ENCODE data around the gene IL27RA.
A peak's percentile ranks its signal among the peaks of the same experiment; 100 is the strongest.

Gene IL27RA

DNA sequence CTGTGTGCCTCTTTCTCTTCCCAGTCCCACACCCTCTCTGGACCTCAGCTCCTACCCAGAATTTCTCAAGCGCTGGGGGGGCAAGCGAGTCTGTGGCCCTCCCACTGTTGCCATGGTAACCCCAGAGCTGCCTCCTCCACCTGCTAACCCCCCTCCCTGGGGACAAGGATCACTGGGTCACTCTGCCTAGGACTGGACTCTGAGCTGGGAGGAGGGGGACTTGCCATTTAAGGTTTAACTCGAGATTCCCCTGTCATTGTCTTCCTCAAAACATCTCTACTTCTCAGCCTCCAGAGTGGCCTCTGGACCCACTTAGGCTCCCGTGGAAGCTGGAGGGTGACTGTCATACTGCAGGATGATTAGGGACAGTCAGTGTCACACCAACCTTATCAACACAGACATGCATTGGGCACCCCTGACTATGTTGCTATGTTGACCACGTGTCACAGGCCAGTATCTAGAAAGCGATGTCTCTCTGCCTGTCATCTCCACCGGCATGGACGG, 28.1 kb downstream of the IL27RA start:
- DNase-seq (ENCODE audit: low spot score), result no peak

DNA sequence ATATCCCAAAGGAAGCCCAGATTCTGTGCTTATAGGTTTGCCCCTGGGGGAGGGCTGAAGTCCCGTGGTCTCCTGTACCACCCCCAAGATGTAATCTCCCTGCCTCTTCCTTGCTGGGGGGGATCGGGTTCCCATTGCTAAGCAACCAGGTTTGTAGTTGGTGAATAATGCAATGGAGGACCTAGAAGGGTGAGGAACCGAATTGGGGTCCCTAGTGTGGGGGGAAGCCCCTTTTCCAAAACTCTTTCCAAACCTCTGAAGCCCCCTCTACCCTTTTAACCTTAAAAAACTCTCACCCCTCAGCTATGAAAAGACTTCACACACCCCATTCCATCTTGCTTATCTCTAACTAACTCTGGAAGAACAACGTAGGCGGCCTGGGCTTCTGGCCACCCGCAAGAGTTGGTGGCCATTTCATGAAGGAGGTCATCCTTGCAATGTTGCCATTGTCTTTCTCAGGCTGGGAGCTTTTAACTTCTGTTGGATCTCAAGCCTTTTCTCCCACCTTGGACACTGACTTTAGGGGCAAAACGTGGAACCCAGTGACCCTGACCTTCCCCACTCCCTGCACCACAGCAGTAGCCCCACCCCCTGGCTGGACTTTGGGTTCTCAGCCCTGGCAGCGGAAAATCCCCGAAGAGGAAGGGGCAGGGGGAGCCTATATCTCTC, 29.7 kb downstream of the IL27RA start:
- DNase-seq (ENCODE audit: low spot score), result no peak

DNA sequence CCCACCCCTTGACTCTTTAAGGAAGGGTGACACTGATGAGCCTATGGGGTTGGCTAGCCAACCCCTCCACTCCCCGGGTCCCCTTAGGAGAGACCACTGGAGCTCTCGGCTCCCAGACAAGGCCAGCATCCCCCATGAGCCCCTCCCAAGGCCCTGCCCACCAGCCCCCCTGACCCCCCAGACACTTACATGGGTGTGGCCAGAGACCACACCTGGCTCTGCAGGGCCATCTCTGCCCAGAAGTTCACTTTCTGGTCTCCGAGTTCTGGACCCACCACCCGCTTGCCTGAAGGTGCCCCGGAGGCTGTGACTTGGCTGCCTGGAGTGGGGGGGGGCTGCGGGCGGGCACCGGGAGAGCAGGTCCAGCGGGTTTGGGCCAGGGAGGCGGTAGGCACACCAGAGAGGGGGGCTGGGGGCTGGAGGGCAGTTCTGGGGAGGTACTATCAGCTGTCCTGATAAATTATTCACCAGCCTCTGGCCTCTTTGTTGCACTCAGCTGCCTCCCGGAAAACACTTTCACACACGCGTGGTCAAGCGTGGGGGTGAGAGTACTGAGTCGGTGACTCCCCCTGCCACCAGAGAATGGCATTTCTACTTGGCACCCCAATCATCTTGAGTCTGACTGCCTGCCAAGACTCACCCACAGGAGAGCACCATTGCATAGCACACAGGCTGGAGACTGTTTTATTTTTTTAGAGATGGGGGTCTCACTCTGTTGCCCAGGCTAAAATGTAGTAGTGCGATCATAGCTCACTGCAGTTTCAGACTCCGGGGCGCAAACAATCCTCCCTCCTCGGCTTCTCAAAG, 30.4 kb downstream of the IL27RA start, which contains the start of gene PALM3:
Gene PALM3 (minus strand): TSS at position 326 of the 807 bp plus-strand sequence. CDS start 96 bp downstream, at position 230.
- peak; percentile 10 for DNase-seq (ENCODE audit: low spot score)

DNA sequence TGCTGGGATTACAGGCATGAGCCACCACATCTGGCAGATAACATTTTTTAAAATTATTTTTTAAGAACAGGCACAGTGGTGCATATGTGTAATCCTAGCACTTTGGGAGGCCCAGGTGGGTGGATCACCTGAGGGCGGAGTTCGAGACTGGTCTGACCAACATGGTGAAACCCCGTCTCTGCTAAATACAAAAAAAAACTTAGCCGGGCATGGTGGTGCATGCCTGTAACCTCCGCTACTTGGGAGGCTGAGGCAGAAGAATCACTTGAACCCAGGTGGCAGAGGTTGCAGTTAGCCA, 30.9 kb downstream of the IL27RA start:
- DNase-seq (ENCODE audit: low spot score), result no peak

DNA sequence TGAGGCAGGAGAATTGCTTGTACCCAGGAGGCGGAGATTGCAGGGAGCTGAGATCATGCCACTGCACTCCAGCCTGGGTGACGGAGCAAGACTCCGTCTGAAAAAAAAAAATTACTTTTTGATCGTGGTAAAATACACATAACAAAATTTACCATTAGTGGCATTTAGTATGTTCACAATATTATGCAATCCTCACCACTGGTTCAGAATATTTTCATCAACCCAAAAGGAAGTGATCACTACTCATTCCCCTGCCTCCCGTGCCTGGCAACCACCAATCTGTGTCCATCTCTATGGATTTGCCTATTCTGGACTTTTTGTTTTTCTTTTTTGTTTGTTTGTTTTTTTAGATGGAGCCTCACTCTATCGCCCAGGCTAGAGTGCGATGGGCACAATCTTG, 31.5 kb downstream of the IL27RA start:
- DNase-seq (ENCODE audit: low spot score), result no peak

DNA sequence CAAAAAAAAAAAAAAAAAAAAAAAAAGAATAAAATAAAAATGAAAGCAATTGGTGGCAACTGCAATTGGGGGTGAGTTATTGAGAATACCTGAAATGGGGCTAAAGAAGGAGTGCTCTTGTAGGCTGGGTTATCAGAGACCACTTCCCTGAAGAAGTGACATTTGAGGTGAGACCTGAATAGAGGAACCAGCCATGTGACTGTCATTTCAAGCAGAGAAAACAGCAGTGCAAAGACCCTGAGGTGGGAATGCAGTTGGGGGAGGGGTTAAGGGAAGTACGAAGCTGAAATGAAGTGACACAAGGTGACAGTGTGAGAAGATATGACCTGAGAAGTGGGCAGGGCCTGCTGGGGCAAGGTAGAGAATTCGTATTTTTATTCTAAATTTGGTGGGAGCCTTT, 34.6 kb downstream of the IL27RA start:
- DNase-seq (ENCODE audit: low spot score), result no peak

DNA sequence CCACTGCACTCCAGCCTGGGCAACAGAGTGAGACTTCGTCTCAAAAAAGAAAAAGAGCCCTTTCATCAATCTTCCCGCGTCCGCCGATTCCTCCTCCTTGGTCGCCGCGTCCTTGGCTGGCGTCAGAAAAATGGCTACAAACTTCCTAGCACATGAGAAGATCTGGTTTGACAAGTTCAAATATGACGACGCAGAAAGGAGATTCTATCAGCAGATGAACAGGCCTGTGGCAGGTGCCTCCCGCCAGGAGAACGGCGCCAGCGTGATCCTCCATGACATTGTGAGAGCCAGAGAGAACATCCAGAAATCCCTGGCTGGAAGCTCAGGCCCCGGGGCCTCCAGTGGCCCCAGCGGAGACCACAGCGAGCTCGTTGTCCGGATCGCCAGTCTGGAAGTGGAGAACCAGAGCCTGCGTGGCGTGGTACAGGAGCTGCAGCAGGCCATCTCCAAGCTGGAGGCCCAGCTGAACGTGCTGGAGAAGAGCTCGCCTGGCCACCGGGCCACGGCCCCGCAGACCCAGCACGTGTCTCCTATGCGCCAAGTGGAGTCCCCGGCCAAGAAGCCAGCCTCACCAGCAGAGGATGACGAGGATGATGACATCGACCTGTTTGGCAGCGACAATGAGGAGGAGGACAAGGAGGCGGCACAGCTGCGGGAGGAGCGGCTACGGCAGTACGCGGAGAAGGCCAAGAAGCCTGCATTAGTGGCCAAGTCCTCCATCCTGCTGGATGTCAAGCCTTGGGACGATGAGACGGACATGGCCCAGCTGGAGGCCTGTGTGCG, 38.9 kb downstream of the IL27RA start:
- DNase-seq (ENCODE audit: low spot score), result no peak

DNA sequence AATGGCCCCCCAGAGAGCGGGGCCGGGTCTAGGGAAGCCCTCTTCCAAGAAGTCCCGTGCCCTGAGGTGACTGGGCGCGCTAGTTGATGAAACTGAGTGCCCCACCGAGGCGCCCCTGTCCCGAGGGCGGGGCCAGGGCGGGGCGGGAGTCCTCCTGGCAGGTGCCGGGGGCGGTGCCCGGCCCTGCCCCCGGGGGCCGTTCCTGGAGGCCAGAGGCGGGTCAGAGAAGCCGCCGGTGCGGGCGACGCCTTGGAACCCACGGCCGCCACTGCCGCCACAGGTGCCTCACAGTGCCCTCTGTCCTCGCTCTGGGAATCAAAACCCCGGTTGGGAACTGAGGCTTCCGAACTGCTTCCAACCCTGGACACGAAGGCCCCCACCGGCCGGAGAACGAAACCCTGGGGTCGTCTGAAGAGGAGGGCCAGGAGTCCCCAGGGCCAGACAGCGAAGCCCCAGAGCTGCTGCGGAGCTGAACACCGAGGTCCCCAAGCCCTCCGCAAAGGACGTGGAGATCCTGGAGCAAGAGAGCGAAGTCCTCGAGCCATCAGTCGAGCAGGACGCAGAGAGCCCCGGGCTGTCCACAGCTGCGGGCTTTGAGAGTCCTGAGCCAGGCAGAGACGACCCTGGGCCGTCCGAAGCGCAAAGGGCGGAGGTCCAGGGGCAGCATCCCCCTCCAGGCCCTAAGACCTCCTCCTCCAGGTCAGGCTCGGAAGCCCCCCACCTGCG, 41.1 kb downstream of the IL27RA start, which contains the start of gene MISP3:
Gene MISP3 (plus strand): TSS at position 252 of the 726 bp plus-strand sequence. CDS start 524 bp downstream, outside the sequence.
- DNase-seq (ENCODE audit: low spot score), result peak; percentile 33

DNA sequence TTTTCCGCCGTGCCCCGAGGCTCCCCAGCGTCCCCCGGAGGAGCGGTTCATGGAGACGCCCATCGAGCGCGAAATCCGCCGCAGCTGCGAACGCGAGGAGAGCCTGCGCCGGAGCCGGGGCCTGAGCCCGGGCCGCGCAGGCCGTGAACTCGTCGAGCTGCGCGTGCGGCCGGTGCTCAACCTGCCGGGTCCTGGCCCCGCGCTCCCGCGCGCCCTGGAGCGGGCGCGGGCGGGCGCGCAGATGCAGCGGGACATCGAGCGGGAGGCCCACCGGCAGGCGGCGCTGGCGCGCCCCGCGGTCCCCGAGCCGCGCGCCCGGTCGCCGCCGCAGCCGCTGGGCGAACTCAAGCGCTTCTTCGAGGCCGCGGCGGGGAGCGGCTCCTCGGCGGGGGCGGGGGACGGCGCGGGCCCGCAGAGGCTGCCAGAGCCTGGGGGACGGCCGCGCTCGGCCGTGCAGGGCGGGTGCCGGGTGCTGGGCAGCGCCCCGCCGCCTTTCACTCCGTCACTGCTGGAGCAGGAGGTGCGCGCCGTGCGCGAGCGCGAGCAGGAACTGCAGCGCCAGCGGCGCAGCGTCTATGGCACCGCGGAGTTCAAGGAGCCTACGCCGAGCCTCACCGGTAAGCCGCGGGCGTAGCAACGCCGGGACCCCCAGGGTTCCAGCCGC, 41.8 kb downstream of the IL27RA start:
- DNase-seq (ENCODE audit: low spot score), result peak; percentile 90

DNA sequence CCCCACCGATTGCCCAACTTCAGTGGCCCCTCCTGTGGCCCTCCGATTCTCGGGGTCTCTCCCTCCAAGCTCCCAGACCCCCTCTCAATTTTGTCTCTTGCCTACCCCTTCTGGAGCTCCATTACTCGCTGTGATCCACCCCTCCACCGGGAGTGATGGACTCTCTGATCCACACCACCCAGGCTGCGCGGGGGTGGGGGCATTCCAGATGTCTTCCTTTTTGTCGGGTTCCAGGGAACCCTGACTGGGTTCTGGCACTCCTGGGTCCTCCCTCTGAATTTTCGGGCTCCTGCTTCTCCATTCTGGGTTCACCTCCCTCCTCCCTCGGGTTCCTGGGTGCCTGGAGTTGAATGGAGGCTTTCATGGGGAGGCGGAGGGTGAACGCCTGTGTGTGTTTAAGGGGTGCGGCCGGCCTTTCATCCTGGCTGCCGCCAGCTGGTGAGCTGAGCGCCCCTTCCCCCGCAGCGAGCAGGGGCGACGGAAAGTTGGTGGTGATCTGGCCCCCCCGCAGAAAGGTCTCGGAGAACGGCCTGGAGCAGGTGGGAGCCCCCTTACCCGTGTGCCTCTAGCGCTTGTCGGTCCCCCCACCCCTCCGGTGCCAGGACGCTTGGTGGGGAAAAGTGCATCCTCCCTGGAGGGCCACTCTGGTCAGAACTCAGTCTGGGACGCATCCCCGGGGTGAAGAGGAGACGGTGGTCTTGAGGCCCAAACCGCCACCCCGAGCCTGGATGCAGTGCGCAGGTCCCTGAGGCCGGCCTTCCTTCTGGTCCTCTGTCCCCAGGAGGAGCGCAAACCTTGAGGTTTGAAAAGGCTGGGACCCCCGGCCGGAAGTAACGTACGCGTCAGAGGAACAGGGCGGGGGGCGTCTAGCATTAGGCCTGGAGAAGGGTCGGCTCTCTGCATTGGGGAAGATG, 42.6 kb downstream of the IL27RA start:
- DNase-seq (ENCODE audit: low spot score), result peak; percentile 53

DNA sequence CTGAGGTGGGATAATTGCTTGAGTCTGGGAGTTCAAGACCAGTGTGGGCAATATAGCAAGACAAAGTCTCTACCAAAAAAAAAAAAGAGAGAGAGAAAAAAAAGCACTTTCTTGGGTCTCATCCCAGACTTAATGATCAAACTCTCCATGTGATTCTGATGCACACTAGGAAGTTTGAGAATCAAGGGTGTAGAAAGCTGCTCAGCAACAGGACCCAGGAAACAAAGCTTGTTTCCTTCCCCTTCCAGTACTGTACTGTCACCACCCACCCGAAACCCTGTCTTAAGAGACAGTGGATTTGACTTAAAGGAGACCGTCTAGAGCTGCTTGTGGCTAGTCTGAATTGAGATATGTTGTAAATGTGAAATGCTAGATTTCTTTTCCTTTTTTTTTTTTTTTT, 46.8 kb downstream of the IL27RA start:
- peak; percentile 21 for DNase-seq (ENCODE audit: low spot score)

DNA sequence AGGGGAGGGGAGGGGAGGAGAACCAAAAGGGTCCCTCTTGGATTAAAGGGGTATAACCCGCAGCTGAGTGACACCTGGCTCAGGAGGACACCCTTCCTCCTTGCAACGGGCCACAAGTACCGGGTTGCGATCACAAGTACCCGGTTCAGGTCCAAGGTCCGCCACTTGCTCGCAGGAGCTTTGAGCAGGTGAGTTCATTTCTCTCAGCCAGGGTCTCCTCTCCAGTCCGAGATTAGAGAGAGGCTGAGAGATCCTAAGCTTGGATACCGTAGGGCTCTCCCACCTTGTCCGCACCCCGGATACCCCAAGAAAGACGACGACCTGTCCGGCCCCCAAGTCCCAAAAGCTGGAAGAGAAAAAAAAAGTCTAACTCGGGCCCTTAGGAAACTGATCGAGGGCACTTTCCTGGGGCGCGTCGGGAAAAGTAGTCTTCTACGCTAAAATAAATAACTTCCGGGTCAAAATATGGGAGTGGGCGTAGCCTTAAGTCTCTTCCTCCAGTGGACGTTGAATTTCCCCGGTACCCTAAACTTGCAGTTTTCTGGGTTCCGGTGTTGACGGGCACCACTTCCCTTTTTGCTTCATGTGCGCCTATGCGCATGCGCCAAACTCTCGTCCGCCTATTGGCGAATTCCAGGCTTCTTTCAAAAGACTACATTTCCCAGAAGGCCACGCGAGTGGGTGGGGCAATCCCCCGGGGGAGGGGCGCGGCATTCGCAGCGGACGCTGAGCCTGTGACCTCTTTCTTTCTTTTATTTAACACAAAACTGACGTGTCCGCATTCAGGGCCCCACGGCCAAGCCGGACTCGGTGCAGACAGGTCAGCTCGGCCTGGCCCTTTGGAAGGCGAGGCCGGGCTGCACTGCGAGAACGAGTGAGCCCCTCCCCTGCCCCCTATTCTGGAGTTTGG, 49.6 kb downstream of the IL27RA start:
- DNase-seq (ENCODE audit: low spot score), result peak; percentile 99

DNA sequence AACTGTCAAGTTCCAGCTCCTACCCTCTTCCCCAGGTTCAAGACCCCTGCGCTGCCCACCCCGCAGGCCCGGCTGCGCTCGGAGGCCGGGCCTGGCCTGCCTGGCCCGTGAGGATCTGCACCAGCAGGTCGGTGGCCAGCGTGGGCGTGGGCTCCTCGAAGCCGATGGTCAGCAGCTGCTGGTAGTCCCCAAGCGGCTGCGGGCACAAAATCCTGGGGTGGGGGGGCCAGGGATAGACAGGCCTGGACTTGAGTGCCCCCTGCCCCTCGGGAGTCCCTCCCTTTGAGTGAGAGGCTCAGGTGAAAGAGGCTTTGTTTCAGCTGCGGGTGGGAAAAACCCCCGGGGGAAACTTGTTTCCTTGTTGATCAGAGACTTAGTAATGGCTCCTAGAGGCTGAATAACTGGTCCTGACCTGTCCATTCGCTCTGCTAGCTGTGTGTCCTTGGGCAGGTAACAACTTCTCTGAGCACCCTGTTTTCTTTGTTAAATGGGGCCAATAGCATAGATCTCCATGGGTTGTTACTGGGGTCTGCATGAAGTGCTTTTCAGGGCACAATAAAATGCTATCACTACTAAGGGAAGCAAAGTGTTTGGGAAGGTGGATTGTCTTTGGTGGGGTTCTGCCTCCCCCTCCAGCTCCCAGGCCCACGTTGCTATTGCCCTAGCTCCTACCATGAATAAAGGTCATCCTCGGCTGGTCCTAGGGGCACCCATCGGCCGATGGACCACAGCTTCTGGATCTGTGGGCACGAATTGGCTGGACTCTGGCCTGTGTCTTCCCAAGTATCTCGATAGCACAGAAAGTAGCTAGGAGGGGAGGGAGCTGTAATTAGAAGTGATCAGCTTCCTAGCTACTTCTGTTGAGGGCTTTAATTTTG, 50.5 kb downstream of the IL27RA start:
- peak; percentile 59 for DNase-seq (ENCODE audit: low spot score)

DNA sequence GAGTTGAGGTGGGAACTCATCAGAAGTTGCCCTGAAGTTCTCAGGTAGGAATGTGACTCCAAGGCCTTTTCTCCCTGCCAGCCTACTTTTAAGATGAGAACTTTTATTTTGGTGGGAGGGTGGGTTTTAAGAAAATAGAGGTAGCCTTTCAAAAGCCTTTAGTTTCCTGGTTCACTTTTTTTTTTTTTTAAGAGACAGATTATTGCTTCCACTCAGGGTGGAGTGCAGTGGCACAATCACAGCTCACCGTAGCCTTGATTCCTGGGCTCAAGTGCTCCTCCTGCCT, 51.1 kb downstream of the IL27RA start:
- no peak for DNase-seq (ENCODE audit: low spot score)

DNA sequence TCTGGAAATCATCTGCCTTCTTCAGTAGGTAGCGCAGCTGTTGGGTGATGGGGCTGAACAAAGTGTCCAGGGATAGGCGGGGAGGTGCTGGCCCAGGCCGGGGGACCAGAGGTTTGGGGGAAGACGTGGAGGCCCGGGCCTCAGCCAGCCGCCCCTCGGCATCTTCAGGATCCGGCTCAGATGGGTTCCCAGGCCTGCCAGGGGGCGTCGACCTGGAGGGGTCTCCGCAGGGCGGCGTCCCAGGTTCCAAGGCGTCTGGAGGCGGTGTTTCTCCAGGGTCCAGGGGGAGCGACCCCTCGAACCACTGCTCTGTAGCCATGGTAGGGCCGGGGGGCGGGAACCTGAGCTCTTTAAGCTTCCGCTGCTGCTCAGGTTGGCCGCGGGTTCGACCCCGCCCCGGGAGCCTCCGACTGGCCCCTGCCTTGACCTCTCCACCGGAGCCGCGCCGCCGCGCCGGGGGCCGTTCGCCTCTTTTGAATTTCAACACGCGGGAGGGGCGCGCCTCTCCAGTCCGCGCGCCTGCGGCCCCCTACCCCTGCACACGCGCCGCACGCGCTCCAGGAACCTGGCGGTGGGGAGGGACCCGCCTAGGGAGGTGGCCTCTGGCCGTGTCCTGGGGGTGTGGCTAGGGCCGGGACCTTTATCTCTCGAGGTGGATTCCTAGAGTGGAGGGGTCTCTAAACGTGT, 53.9 kb downstream of the IL27RA start, which contains the start of gene C19orf67:
Gene C19orf67 (minus strand): TSS at position 475 of the 687 bp plus-strand sequence. CDS start 156 bp downstream, at position 319.
- no peak for DNase-seq (ENCODE audit: low spot score)

DNA sequence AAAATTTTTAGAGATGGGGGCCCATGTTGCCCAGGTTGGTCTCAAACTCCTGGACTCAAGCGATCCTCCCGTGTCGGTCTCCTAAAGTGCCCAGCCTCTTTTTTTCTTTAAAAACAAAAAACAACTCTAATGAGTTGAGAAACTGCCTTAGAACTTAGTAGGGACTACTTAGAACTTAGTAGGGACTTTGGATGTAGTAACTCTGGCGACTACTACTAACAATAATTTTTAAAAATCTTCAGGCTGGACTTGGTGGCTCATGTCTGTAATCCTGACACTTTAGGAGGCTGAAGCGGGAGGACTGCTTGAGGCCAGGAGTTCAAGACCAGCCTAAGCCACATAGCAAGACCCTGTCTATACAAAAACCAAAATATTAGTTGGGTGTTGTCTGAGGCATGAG, 54.5 kb downstream of the IL27RA start:
- no peak for DNase-seq (ENCODE audit: low spot score)

DNA sequence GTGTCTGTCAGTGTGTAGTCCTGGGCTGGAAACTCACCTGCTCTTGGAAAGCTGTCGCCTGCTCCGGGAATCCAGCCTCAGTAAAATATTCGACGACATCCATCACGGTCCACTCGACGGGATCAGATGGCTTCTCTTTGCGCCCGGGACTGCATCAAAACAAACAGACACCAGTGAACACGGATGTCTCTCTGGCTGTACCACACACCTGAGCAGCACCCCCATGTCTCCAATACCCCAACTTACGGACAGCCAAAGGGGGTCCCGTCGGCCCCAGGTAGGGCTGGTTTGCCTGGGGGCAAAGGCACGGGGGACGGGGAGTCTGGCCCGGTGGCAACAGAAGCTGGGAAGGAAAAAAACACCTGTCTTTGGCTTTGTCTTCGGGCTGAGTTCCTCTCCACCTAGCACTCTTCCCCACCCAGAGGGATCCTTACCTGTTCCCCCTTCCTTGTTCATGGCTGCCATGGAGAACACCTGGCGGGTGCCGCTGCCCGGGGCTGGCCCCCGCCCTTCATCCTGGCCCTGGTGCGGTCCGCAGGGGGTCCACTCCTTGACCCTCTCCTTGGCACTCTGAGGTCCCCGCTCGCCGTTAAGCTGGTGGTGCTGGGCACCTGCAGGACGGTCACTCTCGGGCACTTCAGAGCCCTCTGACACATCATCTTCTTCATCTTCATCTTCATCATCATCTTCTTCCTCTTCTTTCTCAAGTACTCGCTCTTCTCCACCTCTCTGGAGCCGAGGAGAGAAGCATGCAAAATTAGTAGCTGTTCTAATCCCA, 57.3 kb downstream of the IL27RA start:
- DNase-seq (ENCODE audit: low spot score), result no peak
